Adrenal gland (tissue), 12 donors: ENCODE measurements around the gene COASY. TPM values are rescaled to one million over a fixed set of nuclear protein-coding genes. Genes with fewer than 3 reads are reported as not detected.
A peak's percentile ranks its signal among the peaks of the same experiment; 100 is the strongest.

Experiments
- DNase-seq, 7 donors: peaks; one replicate each; pipeline ENCODE4 v3.0.0-alpha.2; 2019 to 2020
- H3K27ac ChIP-seq, 5 donors: fragments of 200-600 bp; sonication (generic) in 4 of 5; 1 replicate in 3 of 5; 2 replicates in 2 of 5; pipeline versions ENCODE4 v1.5.1 to v1.8.0; 2016 to 2020; ENCODE audit warnings: mild to moderate bottlenecking in 1 of 5
- H3K27me3 ChIP-seq: fragments of 200-600 bp; 2 replicates; pipeline ENCODE4 v1.8.0; 2021
- H3K36me3 ChIP-seq, 2 donors: fragments of 200-600 bp; replicated peaks in 1 of 2; 1 replicate in 1 of 2; 2 replicates in 1 of 2; pipeline versions ENCODE4 v1.5.1 to v1.8.0; 2018 to 2022
- H3K4me1 ChIP-seq, 2 donors: fragments of 200-600 bp; replicated peaks in 1 of 2; 1 replicate in 1 of 2; 2 replicates in 1 of 2; pipeline versions ENCODE4 v1.5.1 to v1.8.0; 2018 to 2021
- H3K4me3 ChIP-seq, 4 donors: fragments of 200-600 bp; sonication (generic) in 3 of 4; one replicate each; pipeline ENCODE4 v1.5.1; 2016 to 2018
- H3K9me3 ChIP-seq, 3 donors: fragments of 200-600 bp; sonication (generic) in 1 of 3; replicated peaks in 1 of 3; 1 replicate in 2 of 3; 2 replicates in 1 of 3; pipeline versions ENCODE4 v1.5.1 to v1.8.0; 2016 to 2021
- CTCF ChIP-seq, 6 experiments: fragments of 450-650 bp in 4 of 6; fragments of 200-600 bp in 2 of 6; sonication (generic) in 1 of 6; IDR thresholded peaks; 1 replicate in 5 of 6; 2 replicates in 1 of 6; pipeline versions ENCODE4 v1.5.1 to v1.8.0; 2016 to 2021; ENCODE audit warnings: antibody characterized with exemption in 6 of 6, mild to moderate bottlenecking in 2 of 6, moderate library complexity in 1 of 6
- POLR2A ChIP-seq, 2 donors: fragments of 450-650 bp; IDR thresholded peaks; one replicate each; pipeline ENCODE4 v1.6.1; 2017; ENCODE audit warnings: antibody characterized with exemption in 2 of 2, mild to moderate bottlenecking in 2 of 2, moderate library complexity in 1 of 2
- WGBS, 4 donors: extraction: QIAGEN DNeasy Blood & Tissue Kit in 2 of 4; methylation state at CpG; one replicate each; pipeline versions ENCODE4 v1.1.5 to v1.1.7; 2013 to 2017; 5-methylcytosine and 5-hydroxymethylcytosine counted together
- intact Hi-C, 2 donors: fragments of 100-400 bp; cut with DNase I; formaldehyde crosslinking; loops; one replicate each; pipeline versions ENCODE4 v1.14.1 to v1.15.0; 2022 to 2023
- polyA plus RNA-seq, 3 donors: library from polyadenylated mRNA; stranded (reverse); fragments of 200-250 nt in 2 of 3; fragments of 350-450 nt in 1 of 3; fragmentation: Illumina TruSeq in 1 of 3; extraction: RNeasy Lipid Tissue Mini Kit (QIAGEN cat#74804) in 1 of 3; gene quantifications; one replicate each; pipeline ENCODE4 v1.2.3, GENCODE V29; 2013 to 2014
- total RNA-seq, 9 donors: library from RNA; depleted of rRNA in 4 of 9; stranded (reverse); fragments of >200 nt in 4 of 9; fragments of 120-200 nt in 1 of 9; fragmentation: NEBNext Ultra II Directional in 1 of 9; extraction: Animal tissue kit (Norgen Biotek cat#: 25700) in 1 of 9; gene quantifications; one replicate each; pipeline versions ENCODE4 v1.1.0 to v1.2.4, GENCODE V29; 2013 to 2023
- donor health status: healthy with polysubstance abuse.
- donor health status: Bipolar disorder and iron deficiency.
- donor health status: DM: yes; HTN: yes; CAD: no.
- donor health status: DM: no; HTN: no; CAD: no.
- donor health status: DM: no; HTN: no; CAD: no.
- donor health status: DM: yes; HTN: yes; CAD: no.

The COASY gene
- total and polyA plus RNA-seq, 12 donors = 46.8 to 192 (median 91.8) TPM

- Histone ChIP-seq H3K4me3 (no peak overlapping the region), H3K9me3 (no peaks in the 10 kb centered on the region), H3K4me1 (peaks cover under 1 to 15% of the 10 kb centered on the region in 2 donors), H3K27ac (no peak overlapping the region), H3K27me3 (no peaks in the 10 kb centered on the region), H3K36me3 (peaks cover 0 to 61% of the 10 kb centered on the region in 2 donors)
- TF ChIP-seq POLR2A (IDR thresholded peaks at IDR 0.05) (no peak), CTCF (IDR thresholded peaks at IDR 0.05) (no peak)
- intact Hi-C loops = no loop called here
- DNase-seq = no peak
- WGBS, 4 donors = 73 to 85% (median 79%) methylated on average over 4 of the region's 4 CpGs
Measured at GRCh38 chr17:42573095-42573494, 11.1 kb downstream of the COASY start.

DNA sequence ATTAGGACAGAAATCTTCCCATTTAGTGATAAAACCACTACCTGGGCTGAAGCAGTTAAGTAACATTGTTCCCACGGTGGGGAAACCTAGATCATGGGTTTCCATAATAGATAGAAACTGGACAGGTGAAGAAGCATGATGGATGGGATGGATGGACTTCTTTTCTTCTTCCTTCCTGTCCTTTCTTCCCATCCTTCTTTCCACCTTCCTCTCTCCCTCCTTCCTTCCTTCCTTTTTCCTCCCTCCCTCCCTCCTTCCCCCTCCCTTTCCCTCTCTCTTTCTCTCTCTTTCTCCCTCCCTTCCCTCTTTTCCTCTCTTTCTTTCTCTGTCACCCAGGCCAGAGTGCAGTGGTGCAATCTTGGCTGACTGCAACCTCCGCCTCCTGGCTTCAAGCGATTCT, 12.5 kb downstream of the COASY start:
- no peak for TF ChIP-seq POLR2A (IDR thresholded peaks at IDR 0.05)
- TF ChIP-seq CTCF (IDR thresholded peaks at IDR 0.05) = no peak
- H3K27me3 ChIP-seq = no peaks in the 10 kb centered on the region
- peaks cover 0 to 50% of the 10 kb centered on the region in 2 donors for H3K36me3 ChIP-seq
- H3K27ac ChIP-seq = no peak overlapping the region
- H3K4me1 ChIP-seq = peaks cover 5 to 21% of the 10 kb centered on the region in 2 donors
- H3K9me3 ChIP-seq = no peaks in the 10 kb centered on the region
- H3K4me3 ChIP-seq = no peak overlapping the region
- no peak for DNase-seq
- WGBS, 4 donors = 79 to 88% (median 81%) methylated on average over 3 of the region's 3 CpGs
- intact Hi-C loops = no loop called here

- Histone ChIP-seq H3K27me3 (no peaks in the 10 kb centered on the region), H3K36me3 (peaks cover 0 to 49% of the 10 kb centered on the region in 2 donors), H3K4me3 (peak overlapping the region in 2 of 4 donors; percentile 34 to 86), H3K4me1 (peaks cover 5 to 21% of the 10 kb centered on the region in 2 donors), H3K9me3 (no peaks in the 10 kb centered on the region), H3K27ac (peak overlapping the region in 4 of 5 donors; percentile 21 to 97 (median 83))
- no peak for DNase-seq
- intact Hi-C loops = no loop called here
- TF ChIP-seq POLR2A (IDR thresholded peaks at IDR 0.05) (no peak), CTCF (IDR thresholded peaks at IDR 0.05) (no peak)
- 6 to 16% (median 10%) methylated on average over 8 to 18 of the region's 18 CpGs for WGBS, 4 donors
Measured at GRCh38 chr17:42577140-42577531, 15.2 kb downstream of the COASY start.

- Histone ChIP-seq H3K36me3 (peaks cover 0 to 49% of the 10 kb centered on the region in 2 donors), H3K9me3 (no peaks in the 10 kb centered on the region), H3K27ac (peak within 1 kb of the TSS; percentile 77 to 97 (median 87)), H3K4me1 (peaks cover 5 to 21% of the 10 kb centered on the region in 2 donors), H3K4me3 (peak within 1 kb of the TSS in 3 of 4 donors; percentile 12 to 86 (median 34)), H3K27me3 (no peaks in the 10 kb centered on the region)
- TF ChIP-seq CTCF (IDR thresholded peaks at IDR 0.05) (peak in 2 of 6 experiments; percentile 18 to 35), POLR2A (IDR thresholded peaks at IDR 0.05) (peak; percentile 37 to 85)
- intact Hi-C loops = no loop called here
- 0% methylated on average over 24 to 52 of the region's 52 CpGs for WGBS, 4 donors
- DNase-seq = peak; percentile 95 to 98 (median 97)
Measured at GRCh38 chr17:42577532-42578281, 15.8 kb downstream of the COASY start, which contains the start of gene PSMC3IP. PSMC3IP (minus strand) TSS chr17:42577729; CDS start chr17:42577686, 43 bp downstream.
